WTC11 (cell line): ENCODE measurements around the gene MCM3AP. TPM values are rescaled to one million over a fixed set of nuclear protein-coding genes. Genes with fewer than 3 reads are reported as not detected.

ENCODE experiments used
- ATAC-seq: fragments of 200-7000 bp; cut with Tn5 transposase; 2 replicates; pipeline ENCODE4 v1.10.0; 2021; ENCODE audit warnings: mild to moderate bottlenecking, moderate library complexity
- CTCF ChIA-PET: fragments of 300-600 bp; sonication (Branson Sonifier 250); formaldehyde crosslinking; loops from one replicate; lab custom pipeline; 2021; ENCODE audit warnings: antibody characterized with exemption; lab: Charles Lee
- POLR2A ChIA-PET: fragments of 350-600 bp; sonication (Branson Sonifier 250); formaldehyde crosslinking; loops from one replicate; lab custom pipeline; 2021; ENCODE audit warnings: antibody characterized with exemption; lab: Charles Lee
- DNase-seq: peaks from one replicate; pipeline ENCODE4 v3.0.0; 2021; ENCODE audit warnings: low spot score
- H3K27ac Mint-ChIP-seq: 2 replicates; pipeline ENCODE4 v1.8.0; 2021; ENCODE audit warnings: mixed read lengths
- H3K27me3 Mint-ChIP-seq: 2 replicates; pipeline ENCODE4 v1.8.0; 2021; ENCODE audit warnings: low read depth, mild to moderate bottlenecking, moderate library complexity, mixed read lengths
- H3K36me3 Mint-ChIP-seq: 2 replicates; pipeline ENCODE4 v1.8.0; 2021; ENCODE audit warnings: mixed read lengths
- H3K4me1 Mint-ChIP-seq: 2 replicates; pipeline ENCODE4 v1.8.0; 2022; ENCODE audit warnings: mixed read lengths
- H3K4me3 Mint-ChIP-seq: 2 replicates; pipeline ENCODE4 v1.8.0; 2021; ENCODE audit warnings: mild to moderate bottlenecking, moderate library complexity, mixed read lengths
- H3K9me3 Mint-ChIP-seq: 2 replicates; pipeline ENCODE4 v1.8.0; 2021; ENCODE audit warnings: mixed read lengths
- ATF3 ChIP-seq: sonication (generic); formaldehyde crosslinking; conservative IDR thresholded peaks from 2 replicates; pipeline ENCODE4 v1.8.1; 2022; ENCODE audit warnings: mild to moderate bottlenecking, missing genetic modification reagents
- ELF4 ChIP-seq: sonication (generic); formaldehyde crosslinking; IDR thresholded peaks from 2 replicates; pipeline ENCODE4 v1.8.1; 2022; ENCODE audit warnings: low read depth, mild to moderate bottlenecking, moderate library complexity, missing genetic modification reagents
- FOXK1 ChIP-seq: sonication (generic); formaldehyde crosslinking; IDR thresholded peaks from 2 replicates; pipeline ENCODE4 v1.8.0; 2022; ENCODE audit warnings: mild to moderate bottlenecking, moderate library complexity, missing genetic modification reagents
- HMGA2 ChIP-seq: fragments of 250-450 bp; sonication (Bioruptor Pico); IDR thresholded peaks from 2 replicates; pipeline ENCODE4 v1.4.0; 2021; ENCODE audit warnings: mild to moderate bottlenecking, moderate library complexity
- KAT7 ChIP-seq: sonication (generic); formaldehyde crosslinking; IDR thresholded peaks from 2 replicates; pipeline ENCODE4 v1.8.1; 2023; ENCODE audit warnings: missing genetic modification reagents, mild to moderate bottlenecking, borderline replicate concordance
- SMAD3 ChIP-seq: sonication (generic); formaldehyde crosslinking; IDR thresholded peaks from 2 replicates; pipeline ENCODE4 v1.8.0; 2022; ENCODE audit warnings: missing genetic modification reagents, mild to moderate bottlenecking, borderline replicate concordance
- SP1 ChIP-seq: sonication (generic); formaldehyde crosslinking; conservative IDR thresholded peaks from 2 replicates; pipeline ENCODE4 v1.8.1; 2022; ENCODE audit warnings: missing genetic modification reagents
- TEAD1 ChIP-seq: sonication (generic); formaldehyde crosslinking; IDR thresholded peaks from 2 replicates; pipeline ENCODE4 v1.8.0; 2022; ENCODE audit warnings: mild to moderate bottlenecking, missing genetic modification reagents
- TEAD4 ChIP-seq: sonication (generic); formaldehyde crosslinking; IDR thresholded peaks from 2 replicates; pipeline ENCODE4 v1.8.0; 2022; ENCODE audit warnings: mild to moderate bottlenecking, missing genetic modification reagents
- TP53 ChIP-seq: sonication (generic); formaldehyde crosslinking; IDR thresholded peaks from 2 replicates; pipeline ENCODE4 v1.8.1; 2023; ENCODE audit warnings: mild to moderate bottlenecking, missing genetic modification reagents
- ZNF232 ChIP-seq: sonication (generic); formaldehyde crosslinking; IDR thresholded peaks from 2 replicates; pipeline ENCODE4 v1.8.0; 2022; ENCODE audit warnings: mild to moderate bottlenecking, missing genetic modification reagents
- total RNA-seq: library from RNA; stranded (reverse); gene quantifications from 3 replicates; pipeline ENCODE4 v1.2.3, GENCODE V29; 2021
- TF ChIP-seq, protein P1 (sequence below): sonication (generic); formaldehyde crosslinking; conservative IDR thresholded peaks from 2 replicates; pipeline ENCODE4 v1.8.1; 2023; ENCODE audit warnings: mild to moderate bottlenecking, low read depth, missing genetic modification reagents, moderate library complexity

MCM3AP gene
- total RNA-seq, 1 experiment from 2014 or later: 167 TPM

DNA sequence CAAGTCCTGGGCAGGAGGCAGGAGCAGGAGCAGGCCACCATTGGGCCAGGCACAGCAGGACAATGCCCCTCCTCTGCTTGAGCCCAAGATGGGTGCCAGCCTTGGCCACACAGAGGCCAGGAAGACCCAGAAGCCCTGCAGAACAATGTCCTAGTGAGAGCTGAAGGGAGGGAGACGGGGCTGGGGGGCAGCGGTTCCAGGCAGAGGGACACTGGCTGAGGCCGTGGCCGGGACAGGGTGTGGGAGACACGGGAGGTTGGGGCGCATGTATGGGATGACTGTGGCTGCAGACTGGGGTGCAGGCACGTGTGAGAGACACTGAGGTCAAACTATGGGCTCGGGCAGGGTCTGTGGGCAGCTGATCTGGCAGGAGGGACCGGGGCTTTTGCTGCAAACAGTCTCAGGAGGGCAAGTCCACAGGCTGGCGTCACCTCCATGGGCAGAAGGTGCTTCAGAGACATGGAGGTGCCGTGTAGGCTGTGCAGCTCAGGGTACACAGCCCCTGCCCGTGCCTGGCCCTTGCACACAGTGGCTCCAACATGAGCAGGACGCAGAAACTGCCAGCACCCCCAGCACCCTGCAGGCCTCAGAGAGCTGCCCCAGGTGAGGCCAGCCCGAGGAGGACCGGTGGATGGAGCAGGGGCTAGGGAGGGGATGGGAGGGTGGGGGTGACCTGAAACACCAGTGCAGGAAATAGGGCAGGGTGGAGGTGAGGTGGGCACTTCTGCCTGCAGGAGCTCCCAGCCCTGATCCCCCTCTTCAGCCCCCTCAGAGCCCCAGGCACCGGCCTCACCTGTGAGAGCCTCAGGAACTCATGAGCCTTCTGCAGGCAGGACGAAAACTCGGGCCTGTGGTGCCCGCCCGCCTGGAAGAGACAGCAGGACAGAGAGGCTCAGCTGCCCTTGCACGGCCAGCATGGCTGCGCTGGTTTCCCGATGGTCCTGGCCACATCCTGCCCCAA lies 76.4 kb downstream of the MCM3AP start:
- POLR2A ChIA-PET: no interaction called here
- Mint-ChIP-seq H3K27ac (no peak overlapping the region), H3K4me3 (no peak overlapping the region), H3K4me1 (no peaks in the 10 kb centered on the region), H3K9me3 (no peaks in the 10 kb centered on the region), H3K27me3 (no peaks in the 10 kb centered on the region), H3K36me3 (peaks cover 35% of the 10 kb centered on the region)
- CTCF ChIA-PET: interaction anchor here (0.5 to 1.2 kb wide), 2 partner anchors 8 to 50 kb away, joined by 3 to 4 read pairs; no protein-coding TSS in a partner anchor
- TF ChIP-seq ATF3 (CRISPR knock-in tag) (no peak), ZNF232 (CRISPR knock-in tag) (no peak), HMGA2 (no peak), SP1 (CRISPR knock-in tag) (no peak), ELF4 (CRISPR knock-in tag) (no peak), KAT7 (CRISPR knock-in tag) (no peak), SMAD3 (CRISPR knock-in tag) (no peak), TP53 (no peak), TEAD1 (CRISPR knock-in tag) (no peak), FOXK1 (CRISPR knock-in tag) (no peak)
- DNase-seq: peak; percentile 5
- ATAC-seq: no peak

- TF ChIP-seq TEAD4 (CRISPR knock-in tag): no peak
- Mint-ChIP-seq H3K27ac (peak overlapping the region; percentile 70), H3K36me3 (peaks cover 43% of the 10 kb centered on the region), H3K4me3 (no peak overlapping the region), H3K9me3 (no peaks in the 10 kb centered on the region), H3K27me3 (no peaks in the 10 kb centered on the region), H3K4me1 (peaks cover 5% of the 10 kb centered on the region)
- no peak for ATAC-seq
- ChIA-PET CTCF (interaction anchor here (1.2 kb wide), 1 partner anchor 9 kb away, joined by 3 read pairs; no protein-coding TSS in a partner anchor), POLR2A (no interaction called here)
- peak; percentile 9 for DNase-seq
Observed at GRCh38 chr21:46207920-46208591, 77.4 kb downstream of the MCM3AP start.

DNA sequence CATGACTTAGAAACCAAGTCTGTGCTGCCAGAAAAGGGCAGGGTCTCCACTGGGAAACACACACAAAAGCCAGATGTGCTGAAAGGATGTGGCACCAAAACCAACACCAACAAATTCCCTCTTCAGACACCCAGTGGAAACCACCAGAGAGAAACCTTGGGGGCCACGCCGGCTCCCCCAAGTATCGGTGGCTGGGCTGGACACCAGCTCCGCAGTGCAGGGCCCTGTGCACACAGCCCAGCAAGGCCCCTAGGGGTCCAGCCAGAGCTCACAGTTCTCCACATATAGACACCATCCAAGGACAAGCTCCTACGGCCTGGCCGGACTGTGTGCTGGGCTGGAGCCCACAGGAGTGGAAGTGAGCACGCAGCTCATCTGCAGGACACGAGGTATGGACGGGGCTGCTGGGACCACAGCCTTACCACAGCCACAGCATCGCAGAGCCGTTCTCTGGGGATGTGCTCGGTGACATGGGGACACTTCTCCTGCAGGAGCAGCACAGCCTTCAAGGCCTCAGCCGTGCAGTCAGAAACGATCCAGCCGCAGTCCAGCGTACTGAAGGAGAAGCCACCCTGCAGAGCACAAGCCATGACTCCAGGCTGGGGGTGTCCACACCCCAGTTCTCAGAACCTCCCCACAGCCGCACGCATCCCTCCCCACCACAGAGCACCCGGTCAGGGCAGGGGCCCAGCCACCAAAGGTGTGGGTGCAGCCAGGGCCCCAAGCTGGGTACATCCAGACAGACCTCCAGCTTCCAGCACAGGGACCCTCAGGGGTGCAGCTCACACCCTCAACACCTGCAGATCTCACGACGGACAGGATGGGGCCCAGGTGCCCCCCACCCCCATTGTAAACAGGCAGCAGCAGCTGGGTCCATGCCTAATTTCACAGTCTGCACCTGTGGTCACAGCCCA lies 78.1 kb downstream of the MCM3AP start:
- Mint-ChIP-seq H3K4me3 (no peak overlapping the region), H3K27ac (peak overlapping the region; percentile 70; the same call in 1 of the 2 replicates), H3K36me3 (peaks cover 50% of the 10 kb centered on the region), H3K4me1 (peaks cover 8% of the 10 kb centered on the region), H3K9me3 (no peaks in the 10 kb centered on the region), H3K27me3 (no peaks in the 10 kb centered on the region)
- ATAC-seq (no peak), DNase-seq (peak; percentile 6)
- CTCF ChIA-PET: no interaction called here
- TF ChIP-seq, protein P1, sequence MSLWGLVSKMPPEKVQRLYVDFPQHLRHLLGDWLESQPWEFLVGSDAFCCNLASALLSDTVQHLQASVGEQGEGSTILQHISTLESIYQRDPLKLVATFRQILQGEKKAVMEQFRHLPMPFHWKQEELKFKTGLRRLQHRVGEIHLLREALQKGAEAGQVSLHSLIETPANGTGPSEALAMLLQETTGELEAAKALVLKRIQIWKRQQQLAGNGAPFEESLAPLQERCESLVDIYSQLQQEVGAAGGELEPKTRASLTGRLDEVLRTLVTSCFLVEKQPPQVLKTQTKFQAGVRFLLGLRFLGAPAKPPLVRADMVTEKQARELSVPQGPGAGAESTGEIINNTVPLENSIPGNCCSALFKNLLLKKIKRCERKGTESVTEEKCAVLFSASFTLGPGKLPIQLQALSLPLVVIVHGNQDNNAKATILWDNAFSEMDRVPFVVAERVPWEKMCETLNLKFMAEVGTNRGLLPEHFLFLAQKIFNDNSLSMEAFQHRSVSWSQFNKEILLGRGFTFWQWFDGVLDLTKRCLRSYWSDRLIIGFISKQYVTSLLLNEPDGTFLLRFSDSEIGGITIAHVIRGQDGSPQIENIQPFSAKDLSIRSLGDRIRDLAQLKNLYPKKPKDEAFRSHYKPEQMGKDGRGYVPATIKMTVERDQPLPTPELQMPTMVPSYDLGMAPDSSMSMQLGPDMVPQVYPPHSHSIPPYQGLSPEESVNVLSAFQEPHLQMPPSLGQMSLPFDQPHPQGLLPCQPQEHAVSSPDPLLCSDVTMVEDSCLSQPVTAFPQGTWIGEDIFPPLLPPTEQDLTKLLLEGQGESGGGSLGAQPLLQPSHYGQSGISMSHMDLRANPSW: no peak
- POLR2A ChIA-PET: no interaction called here
